GM18951 (cell line): ENCODE measurements around the gene WAPL.

Source experiments
- POLR2A ChIP-seq: IDR thresholded peaks from 4 replicates; pipeline ENCODE4 v1.6.1; 2011; ENCODE audit warnings: mild to moderate bottlenecking; ENCODE audit not compliant: insufficient read length, insufficient read depth; ENCODE audit errors: extremely low read depth
- in situ Hi-C: fragments of 300-500 bp; cut with MboI; formaldehyde crosslinking; loops from one replicate; pipeline ENCODE4 v1.12.0; 2022; ENCODE audit warnings: low sequenced_read_pairs, mixed read lengths, inconsistent platforms; ENCODE audit not compliant: unreplicated experiment

The WAPL gene

GRCh38 chr10:86437447-86437846 is 84.1 kb downstream of the WAPL start:
- TF ChIP-seq POLR2A, result no peak
- in situ Hi-C loops, result no loop called here

DNA sequence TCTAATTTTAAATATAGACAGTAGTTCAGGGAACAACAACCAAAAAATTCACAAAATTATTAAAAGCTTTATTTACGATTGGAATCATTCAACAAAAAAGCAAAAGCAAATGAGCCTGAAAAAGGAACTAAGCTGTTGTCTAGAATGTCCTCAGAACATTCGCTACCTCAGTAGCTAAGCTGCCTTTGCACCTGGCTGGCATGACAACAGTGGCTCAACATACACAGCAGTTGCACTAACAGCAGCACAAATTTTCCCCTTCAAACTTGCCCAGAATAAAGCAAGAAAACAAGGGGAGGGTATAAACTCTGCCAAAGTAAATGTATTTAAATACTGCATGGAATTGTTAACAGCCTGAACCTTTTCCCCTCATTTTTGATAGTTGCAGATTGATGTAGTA is 84.6 kb downstream of the WAPL start:
- in situ Hi-C loops, result no loop called here
- no peak for TF ChIP-seq POLR2A

DNA sequence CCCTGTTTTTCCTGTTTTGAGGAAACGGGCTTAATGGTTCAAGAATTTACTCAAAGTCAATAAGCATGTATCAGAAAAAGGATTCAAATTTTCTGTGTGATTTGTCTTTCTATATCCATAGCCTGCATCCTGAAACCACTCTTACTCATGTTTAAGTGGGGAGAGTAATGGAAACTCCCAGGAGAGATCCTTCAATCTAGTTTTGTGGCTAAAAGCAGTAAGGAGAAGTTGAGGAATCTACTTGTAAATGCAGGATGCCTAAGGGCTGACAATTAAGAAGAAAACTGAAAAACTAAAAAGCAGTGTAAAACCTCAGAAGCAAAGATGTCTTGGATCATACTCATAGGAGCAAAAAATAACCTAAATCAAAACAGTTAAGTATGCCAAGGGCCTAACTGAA is 86.9 kb downstream of the WAPL start:
- in situ Hi-C loops, result no loop called here
- no peak for TF ChIP-seq POLR2A

GRCh38 chr10:86423739-86424138 is 97.9 kb downstream of the WAPL start:
- no peak for TF ChIP-seq POLR2A
- in situ Hi-C loops, result no loop called here

DNA sequence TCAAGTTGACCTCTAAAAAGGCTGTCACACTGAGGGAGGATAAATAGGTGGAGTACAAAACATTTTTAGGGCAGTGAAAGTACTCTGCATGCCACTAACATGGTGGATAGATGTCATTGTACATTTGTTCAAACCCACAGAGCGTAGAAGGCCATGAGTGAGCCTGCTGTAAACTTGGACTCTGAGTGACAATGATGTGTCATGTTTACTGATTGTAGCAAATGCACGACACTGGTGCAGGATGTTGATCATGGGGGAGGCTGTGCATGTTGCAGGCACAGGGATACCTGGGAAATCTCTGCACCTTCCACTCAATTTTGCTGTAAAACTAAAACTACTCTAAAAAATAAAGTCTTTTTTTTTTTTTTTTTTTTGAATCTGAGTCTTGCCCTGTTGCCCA is 102.5 kb downstream of the WAPL start:
- in situ Hi-C loops, result no loop called here
- TF ChIP-seq POLR2A, result no peak

DNA sequence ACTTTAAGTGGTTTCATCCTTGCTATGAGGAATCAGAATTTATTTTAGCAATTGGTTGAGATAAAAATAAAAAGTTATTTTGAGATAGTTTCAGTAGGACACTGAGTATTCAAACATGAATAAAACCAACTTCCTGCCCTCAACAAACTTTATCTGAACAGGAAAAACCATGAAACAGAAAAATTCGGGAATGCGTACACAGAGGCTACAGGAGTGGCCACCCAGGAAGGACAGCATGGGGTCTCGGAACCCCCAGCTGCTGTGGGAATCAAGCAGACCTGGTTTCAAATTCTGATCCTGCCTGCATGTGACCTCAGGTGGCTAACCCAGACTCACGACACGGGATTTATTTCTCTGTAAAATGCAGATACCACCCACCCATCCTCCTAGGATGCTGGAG is 106.0 kb downstream of the WAPL start:
- TF ChIP-seq POLR2A, result no peak
- in situ Hi-C loops, result no loop called here

GRCh38 chr10:86415116-86415515 is 106.5 kb downstream of the WAPL start:
- in situ Hi-C loops, result no loop called here
- no peak for TF ChIP-seq POLR2A

DNA sequence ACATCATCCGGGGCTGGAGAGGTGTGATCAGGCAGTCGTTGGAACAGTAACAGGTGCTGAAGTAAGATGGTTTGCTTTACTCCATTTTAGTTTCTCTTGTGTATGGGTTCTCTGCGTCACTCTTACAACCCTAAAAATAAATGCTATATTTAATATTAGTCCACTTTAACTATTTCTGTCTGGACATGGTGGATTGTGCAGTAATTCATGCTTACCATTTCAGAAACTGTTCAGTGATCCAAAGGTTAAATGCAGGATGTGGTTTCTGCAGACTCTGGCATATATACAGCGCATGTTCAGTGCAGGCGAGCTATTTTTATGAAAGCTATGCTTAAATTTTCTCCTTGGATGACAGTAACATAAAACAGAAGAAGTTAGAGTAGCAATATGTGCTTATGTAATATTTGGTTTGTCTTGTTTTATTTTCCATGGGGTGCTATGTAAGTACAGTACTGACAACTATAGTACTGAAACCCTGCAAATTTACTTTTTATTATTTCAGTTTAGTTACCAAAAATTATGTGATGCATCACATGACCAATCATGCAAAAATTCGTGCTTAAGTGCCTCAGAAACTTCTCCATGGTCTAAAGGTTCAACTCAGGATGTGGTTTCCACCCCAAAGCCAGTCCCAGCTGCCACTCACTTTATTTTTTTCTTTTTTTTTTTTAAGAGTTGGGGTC is 108.4 kb downstream of the WAPL start:
- in situ Hi-C loops, result no loop called here
- TF ChIP-seq POLR2A, result no peak

GRCh38 chr10:86411852-86412560 is 109.6 kb downstream of the WAPL start:
- in situ Hi-C loops, result no loop called here
- TF ChIP-seq POLR2A, result no peak

GRCh38 chr10:86411281-86411841 is 110.2 kb downstream of the WAPL start:
- no peak for TF ChIP-seq POLR2A
- in situ Hi-C loops, result no loop called here

DNA sequence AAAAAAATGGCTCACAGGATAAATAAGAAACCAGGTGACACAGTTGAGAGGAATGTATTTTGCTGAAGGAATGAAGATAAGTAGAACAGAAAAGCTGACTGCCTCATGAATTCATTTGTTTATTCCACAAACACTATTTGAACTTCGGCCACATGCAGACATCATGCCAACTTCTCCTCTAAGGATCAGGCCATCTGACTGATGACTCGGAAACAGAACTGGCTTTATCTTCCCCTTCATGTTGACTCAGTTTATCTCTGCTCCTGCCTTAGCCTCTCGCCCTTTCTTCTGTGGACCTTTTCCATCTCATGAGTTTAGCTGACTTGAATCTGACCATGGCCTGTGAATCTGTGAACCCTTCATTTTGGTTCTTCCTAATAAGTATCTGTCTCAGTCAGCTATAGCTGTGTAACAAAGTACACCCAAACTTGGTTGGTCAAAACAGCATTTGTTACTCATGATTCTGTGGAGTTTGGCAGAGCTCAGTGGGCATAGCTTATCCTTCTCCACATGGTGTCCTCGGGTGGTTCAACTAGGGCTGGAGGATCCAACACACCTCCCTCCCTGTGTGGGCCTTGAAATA is 111.0 kb downstream of the WAPL start:
- no peak for TF ChIP-seq POLR2A
- in situ Hi-C loops, result no loop called here

DNA sequence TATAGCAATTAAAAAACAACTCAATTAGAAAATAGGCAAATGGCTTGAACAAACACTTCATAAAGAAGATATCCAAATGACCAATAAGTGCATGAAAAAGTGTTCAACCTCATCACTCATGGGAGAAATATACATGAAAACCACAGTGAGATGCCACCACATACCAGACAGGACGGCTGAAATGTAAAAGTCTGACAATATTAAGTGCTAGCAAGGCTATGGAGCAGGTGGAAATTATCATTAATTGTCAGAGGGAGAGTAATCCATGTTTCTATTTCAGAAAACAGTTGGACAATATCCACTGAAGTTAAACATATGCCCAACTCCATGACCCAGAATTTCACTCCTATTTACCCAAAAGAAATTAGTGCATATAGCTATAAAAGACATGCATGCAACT is 112.4 kb downstream of the WAPL start:
- no peak for TF ChIP-seq POLR2A
- in situ Hi-C loops, result no loop called here

GRCh38 chr10:86403183-86403797 is 118.3 kb downstream of the WAPL start:
- in situ Hi-C loops, result no loop called here
- TF ChIP-seq POLR2A, result no peak

GRCh38 chr10:86402283-86402941 is 119.2 kb downstream of the WAPL start:
- no peak for TF ChIP-seq POLR2A
- in situ Hi-C loops, result no loop called here
